Measurements from ENCODE around the gene POU6F2. TPM values are rescaled to one million over a fixed set of nuclear protein-coding genes. Genes with fewer than 3 reads are reported as not detected.

The POU6F2 gene
- not detected in 2 replicates for total RNA-seq

DNA sequence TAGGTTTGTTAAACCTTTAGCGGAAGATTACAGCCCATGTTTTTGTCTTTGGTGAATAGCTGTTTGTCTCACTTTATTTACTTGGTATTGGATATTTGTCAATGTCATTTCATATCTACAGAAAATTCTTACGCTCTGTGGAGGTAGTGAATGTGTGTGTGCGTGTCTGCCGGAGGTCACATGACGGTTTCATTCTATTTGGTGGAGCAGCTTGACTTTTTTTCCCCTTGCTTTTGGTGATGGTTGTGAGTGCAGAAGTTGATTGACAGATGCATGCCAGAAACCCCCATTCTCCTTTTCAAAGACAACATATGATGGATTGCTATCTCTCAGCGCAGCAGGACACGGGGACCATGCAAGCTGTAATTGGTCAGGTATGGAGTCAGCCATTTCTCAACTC lies at the start of gene POU6F2:
POU6F2 (plus strand) TSS at position 225 of the 400 bp plus-strand sequence; CDS start at position 270, 45 bp downstream.

Other genes starting within 250 kb of the POU6F2 start
- gene VPS41, start 68.7 kb upstream of the POU6F2 start, total RNA-seq, result 28.1 and 34.0 TPM in 2 replicates